Measurements from ENCODE around the gene MET.
"Not testable (repeated sequence)": the region's sequence is repeated elsewhere in the genome, so short reads cannot be mapped to it uniquely, and the experiment has no call there.

MET gene

DNA sequence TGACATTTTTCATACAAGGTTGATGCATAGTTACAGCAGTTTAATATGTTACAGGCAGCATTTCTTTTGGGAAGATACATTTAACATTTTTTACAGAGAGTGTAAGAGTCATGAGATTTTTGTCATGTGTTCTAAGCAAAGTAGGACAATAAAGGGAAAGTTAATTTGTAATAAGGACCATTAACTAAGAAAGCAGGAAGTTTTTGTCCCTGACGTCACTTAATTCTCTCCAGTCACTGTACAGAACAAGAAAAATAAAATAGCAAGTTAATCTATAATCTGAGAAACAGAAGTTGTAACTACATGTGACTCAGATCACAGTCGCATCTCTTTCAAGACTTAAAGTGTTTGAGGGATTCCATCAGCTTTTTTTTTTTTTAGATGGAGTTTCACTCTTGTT, 140.9 kb downstream of the MET start:
- no peak for DNase-seq

DNA sequence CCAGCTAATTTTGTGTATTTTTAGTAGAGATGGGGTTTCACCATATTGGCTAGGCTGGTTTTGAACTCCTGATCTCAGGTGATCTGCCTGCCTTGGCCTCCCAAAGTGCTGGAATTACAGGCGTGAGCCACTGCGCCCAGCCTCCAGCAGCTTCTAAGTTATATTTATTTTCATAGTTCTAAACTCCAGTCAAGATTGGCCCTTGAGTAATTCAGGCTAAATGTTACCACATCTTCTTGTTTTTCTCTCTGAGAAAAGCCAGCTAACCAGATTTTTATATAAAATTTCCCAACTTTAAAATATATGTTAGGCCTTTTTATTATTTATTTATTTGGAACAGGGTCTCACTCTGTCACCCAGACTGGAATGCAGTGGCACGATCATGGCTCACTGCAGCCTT, 141.4 kb downstream of the MET start:
- DNase-seq = not testable (repeated sequence)

DNA sequence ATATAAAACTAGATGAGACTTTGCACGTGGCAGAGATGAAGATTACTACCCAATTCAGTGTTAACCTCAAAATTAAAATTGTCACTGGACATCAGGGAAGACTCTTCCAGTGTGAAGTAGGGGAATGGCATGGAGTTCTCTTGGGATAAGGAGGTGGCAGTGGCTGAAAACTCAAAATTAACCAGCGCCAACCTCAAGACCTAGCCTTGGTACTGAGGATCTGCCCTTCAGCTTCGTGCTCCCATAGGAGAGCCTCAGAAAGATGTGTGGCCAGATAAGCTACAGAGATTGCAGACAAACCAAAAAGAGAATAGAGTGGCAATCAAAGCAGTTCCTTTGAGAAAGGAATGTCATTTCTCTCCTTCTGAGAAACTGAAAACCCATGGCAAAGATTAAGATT, 143.0 kb downstream of the MET start:
- DNase-seq = no peak

GRCh38 chr7:116820149-116820548, 148.2 kb downstream of the MET start:
- no peak for DNase-seq

GRCh38 chr7:116821647-116822046, 149.7 kb downstream of the MET start:
- DNase-seq = not testable (repeated sequence)

DNA sequence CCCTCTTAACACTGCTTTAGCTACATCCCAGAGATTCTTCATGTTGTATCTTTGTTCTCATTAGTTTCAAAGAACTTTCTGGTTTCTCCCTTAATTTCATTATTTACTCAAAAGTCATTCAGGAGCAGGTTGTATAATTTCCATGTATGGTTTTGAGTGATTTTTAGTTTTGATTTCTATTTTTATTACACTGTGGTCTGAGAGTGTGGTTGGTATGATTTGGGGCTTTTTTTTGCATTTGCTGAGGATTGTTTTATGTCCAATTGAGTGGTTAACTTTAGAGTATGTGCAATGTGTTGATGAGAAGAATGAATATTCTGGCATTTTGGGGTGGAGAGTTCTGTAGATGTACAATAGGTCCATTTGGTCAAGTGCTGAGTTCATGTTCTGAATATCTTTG, 152.5 kb downstream of the MET start:
- DNase-seq = no peak

- no peak for DNase-seq
These were observed 156.3 kb downstream of the MET start for GRCh38 chr7:116828281-116828680.

GRCh38 chr7:116829041-116829440, 157.0 kb downstream of the MET start:
- no peak for DNase-seq

DNA sequence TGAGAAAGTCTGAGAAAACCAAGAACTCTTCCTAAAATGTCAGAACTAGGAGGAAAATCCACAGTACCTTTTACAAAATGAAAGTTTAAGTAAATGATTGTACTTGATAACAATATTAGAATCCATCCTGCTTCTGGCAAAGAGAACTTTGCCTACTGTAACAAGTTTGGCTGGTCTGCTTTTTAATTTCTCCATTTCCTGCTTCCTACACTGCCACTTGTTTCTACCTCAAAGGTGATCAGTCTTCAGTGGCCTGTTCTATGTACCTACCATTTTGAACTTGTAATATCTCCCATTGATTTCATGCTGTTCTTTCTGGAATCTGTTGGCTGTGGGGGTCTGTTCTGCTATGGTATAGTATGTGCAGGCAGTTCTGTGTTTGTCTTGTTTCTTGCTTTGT, 157.5 kb downstream of the MET start:
- no peak for DNase-seq

DNA sequence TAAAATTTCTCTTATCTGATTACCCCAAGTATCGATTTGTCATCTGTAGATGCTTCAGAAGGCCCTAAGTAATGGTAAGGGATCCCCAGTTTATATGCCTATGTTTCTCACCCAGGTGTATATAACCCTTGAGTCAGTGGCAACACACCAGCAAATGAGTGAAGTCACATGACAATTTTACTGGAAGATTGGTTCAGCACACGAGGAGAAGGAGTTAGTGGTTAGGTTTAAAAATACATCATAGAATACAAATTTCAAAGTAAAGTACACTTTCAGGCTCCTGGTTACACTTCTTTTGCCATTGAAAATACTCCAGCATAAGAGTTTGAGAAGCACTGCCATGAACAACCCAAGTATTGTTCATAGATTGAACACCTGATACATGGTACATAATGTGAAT, 160.7 kb downstream of the MET start:
- DNase-seq = no peak

DNA sequence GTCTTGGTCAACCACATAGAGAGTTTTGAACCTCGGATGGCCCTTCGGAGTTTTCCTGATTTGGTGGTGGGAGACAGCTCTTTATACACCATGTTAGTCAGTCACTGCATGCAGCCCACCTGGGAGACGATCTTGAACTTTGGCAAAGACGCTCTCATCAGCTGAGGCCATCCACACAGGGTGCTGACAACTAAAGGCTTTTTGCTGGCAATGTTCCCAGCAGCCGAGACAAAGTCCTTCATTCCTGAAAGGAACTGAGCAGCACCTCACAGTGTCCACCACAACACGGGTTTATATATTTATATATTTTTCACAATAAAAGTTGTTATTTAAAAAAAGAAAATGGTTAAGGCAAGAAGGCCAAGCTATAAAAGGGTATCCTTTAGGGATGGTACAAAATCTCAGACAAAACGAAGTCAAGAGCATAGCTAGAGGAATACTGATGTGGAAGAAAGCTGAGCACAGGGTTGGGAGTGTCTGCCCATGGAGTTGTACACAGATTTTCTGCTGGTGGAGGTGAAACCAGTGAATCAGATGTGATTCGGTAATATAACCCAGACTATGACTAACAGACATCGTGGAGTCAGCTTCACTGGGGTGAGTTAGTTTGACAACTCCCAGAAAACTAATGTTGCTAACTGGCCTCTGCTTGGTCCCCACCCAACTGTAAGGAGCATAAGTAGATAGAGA, 163.0 kb downstream of the MET start:
- DNase-seq = no peak

DNA sequence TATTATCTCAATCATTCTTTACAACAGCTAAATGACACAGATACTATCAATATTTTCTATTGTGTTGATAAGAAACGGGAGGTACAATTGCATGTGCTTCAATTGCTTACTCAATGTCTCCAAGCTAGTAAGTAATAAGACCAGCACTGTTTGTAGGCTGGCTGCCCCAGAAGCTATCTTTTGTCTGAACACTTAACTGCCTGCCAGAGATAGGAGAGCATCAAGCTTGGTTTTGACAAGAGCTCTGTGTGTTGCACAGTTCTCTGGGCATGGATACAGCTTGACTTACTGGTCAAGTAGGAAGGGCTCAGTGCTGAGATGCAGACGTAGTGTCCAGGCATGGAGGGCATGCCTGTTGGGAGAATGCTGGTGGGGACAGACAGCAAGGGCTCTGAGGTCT, 164.1 kb downstream of the MET start:
- no peak for DNase-seq

DNA sequence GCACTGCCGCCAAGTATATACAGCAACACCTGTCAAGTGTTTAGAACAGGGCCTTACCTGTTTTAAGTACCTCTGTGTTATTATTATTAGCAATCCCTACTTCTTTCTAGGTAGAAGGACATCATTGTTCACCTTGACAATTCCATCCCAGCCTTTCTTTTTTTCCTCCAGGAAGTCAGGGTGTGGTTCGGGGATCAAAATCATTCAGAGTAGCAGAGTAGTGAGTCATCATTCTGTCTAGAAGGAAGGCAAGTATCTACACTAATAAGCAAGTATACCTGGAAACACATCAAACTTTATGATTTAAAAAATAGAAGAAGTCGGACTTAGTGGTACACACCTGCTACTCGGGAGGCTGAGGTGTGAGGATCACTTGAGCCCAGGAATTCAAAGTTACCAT, 164.9 kb downstream of the MET start:
- no peak for DNase-seq

GRCh38 chr7:116837586-116837985, 165.6 kb downstream of the MET start:
- no peak for DNase-seq

GRCh38 chr7:116840256-116840655, 168.3 kb downstream of the MET start:
- no peak for DNase-seq

DNA sequence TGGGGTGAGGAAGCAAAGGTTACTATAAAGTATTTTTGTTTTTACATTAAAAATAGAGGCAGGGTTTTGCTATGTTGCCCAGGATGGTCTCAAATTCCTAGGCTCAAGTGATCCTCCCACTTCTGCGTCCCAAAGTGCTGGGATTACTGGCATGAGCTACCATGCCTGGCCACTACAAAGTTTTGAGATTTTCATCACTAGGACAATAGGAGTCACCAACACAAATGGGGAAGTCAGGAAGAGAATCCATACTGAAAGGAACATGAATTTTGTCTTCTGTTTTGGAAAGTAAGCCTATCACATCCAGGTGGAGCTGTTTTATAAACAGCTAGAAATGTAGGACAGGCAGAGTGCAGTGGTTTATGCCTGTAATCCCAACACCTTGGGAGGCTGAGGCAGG, 170.4 kb downstream of the MET start:
- DNase-seq = no peak

DNA sequence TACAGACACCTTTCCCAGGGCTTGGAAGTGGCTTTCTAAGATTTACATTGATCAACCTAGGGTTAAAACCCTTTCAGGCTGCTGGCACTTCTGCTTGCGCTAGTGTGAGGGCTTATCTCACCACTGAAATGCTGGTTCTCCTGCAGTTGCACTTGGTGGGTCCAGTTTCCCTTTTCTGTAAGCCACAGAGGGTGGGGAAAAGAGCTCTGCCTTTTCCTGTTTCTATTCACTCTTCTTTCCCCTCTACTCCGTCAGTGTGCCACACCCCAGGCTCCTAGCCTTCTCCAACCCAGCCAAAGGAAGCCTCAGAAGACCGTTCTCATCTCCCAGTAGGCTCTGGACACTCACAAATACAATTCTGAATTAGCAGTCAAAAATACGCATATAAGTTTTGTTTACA, 171.4 kb downstream of the MET start:
- DNase-seq = no peak

Data from activated CD4-positive, alpha-beta T cell treated with anti-CD3 and anti-CD28 coated beads for 4 hours (primary cell).